ENCODE measurements around the gene APOBEC3H.

DNA sequence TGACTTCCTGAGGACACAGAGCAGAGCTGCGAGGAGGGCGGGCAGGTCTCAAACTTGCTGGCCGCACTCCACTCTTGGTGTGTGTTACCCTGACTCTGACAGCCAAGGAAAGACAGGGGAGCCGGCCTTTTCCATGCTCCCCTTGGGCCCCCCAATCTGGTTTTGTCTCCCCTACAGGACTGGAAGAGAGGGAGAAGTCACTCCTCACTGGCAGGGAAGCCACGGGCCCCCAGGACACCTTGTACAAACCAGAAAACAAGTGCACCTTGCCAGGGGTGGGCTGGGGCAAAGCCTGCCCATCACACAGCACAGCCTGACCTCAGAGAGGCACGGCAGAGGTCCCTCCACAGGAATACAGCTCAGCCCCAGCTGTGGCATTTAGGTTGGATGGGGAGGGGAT is 35.2 kb downstream of the APOBEC3H start:
- TF ChIP-seq POLR2A (IDR thresholded peaks at IDR 0.05; ENCODE audit: low read length) (no peak), GATA1 (IDR thresholded peaks at IDR 0.05; ENCODE audit: low read depth, low read length) (no peak)
